Measurements from ENCODE around the gene TAF1B.

TAF1B gene

GRCh38 chr2:9967053-9967775, 123.9 kb downstream of the TAF1B start:
- no peak for DNase-seq (ENCODE audit: low spot score)

- DNase-seq (ENCODE audit: low spot score), result no peak
These were observed 125.6 kb downstream of the TAF1B start for GRCh38 chr2:9968553-9969497.

GRCh38 chr2:9970200-9971044, 127.1 kb downstream of the TAF1B start:
- no peak for DNase-seq (ENCODE audit: low spot score)

GRCh38 chr2:9971105-9971818, 128.0 kb downstream of the TAF1B start:
- DNase-seq (ENCODE audit: low spot score), result no peak

GRCh38 chr2:9971890-9972289, 128.6 kb downstream of the TAF1B start:
- no peak for DNase-seq (ENCODE audit: low spot score)

GRCh38 chr2:9972621-9973479, 129.6 kb downstream of the TAF1B start:
- peak; percentile 27 for DNase-seq (ENCODE audit: low spot score)

- no peak for DNase-seq (ENCODE audit: low spot score)
These were observed 130.4 kb downstream of the TAF1B start for GRCh38 chr2:9973690-9974089.

GRCh38 chr2:9974343-9974742, 131.1 kb downstream of the TAF1B start:
- DNase-seq (ENCODE audit: low spot score), result peak; percentile 43

GRCh38 chr2:9975328-9975727, 132.1 kb downstream of the TAF1B start:
- no peak for DNase-seq (ENCODE audit: low spot score)

GRCh38 chr2:9975805-9976447, 132.7 kb downstream of the TAF1B start:
- peak; percentile 95 for DNase-seq (ENCODE audit: low spot score)

- DNase-seq (ENCODE audit: low spot score), result peak; percentile 62
These were observed 136.7 kb downstream of the TAF1B start for GRCh38 chr2:9979977-9980376.

GRCh38 chr2:9980520-9980919, 137.2 kb downstream of the TAF1B start:
- no peak for DNase-seq (ENCODE audit: low spot score)

GRCh38 chr2:9981655-9982054, 138.4 kb downstream of the TAF1B start:
- no peak for DNase-seq (ENCODE audit: low spot score)

- DNase-seq (ENCODE audit: low spot score), result no peak
These were observed 139.0 kb downstream of the TAF1B start for GRCh38 chr2:9982248-9982647.

- no peak for DNase-seq (ENCODE audit: low spot score)
These were observed 139.6 kb downstream of the TAF1B start for GRCh38 chr2:9982891-9983290.

GRCh38 chr2:9983401-9984216, 140.3 kb downstream of the TAF1B start:
- no peak for DNase-seq (ENCODE audit: low spot score)

Measured in kidney tubule cell (primary cell).